HepG2 (cell line): ENCODE data around the gene SUN5. TPM values are rescaled to one million over a fixed set of nuclear protein-coding genes. Genes with fewer than 3 reads are reported as not detected.
A peak's percentile ranks its signal among the peaks of the same experiment; 100 is the strongest.

Experiments used
- BCL6 ChIP-seq: IDR thresholded peaks from 2 replicates; pipeline ENCODE4 v1.6.1; 2016; ENCODE audit warnings: missing genetic modification reagents, missing compliant biosample characterization
- DNMT1 ChIP-seq: sonication (generic); formaldehyde crosslinking; IDR thresholded peaks from 2 replicates; pipeline ENCODE4 v1.5.1; 2020; ENCODE audit warnings: mild to moderate bottlenecking, missing genetic modification reagents
- GABPB1 ChIP-seq: IDR thresholded peaks from 2 replicates; pipeline ENCODE4 v1.6.1; 2016; ENCODE audit warnings: mild to moderate bottlenecking, missing genetic modification reagents, moderate library complexity, missing compliant biosample characterization
- GATAD2A ChIP-seq: IDR thresholded peaks from 2 replicates; pipeline ENCODE4 v1.6.1; 2016
- KLF9 ChIP-seq: IDR thresholded peaks from 2 replicates; pipeline ENCODE4 v1.6.1; 2016; ENCODE audit warnings: low read depth
- MAFF ChIP-seq: IDR thresholded peaks from 2 replicates; pipeline ENCODE4 v1.6.1; 2011; ENCODE audit warnings: low read depth, low read length, improper control_type of control experiment
- RXRA ChIP-seq: sonication (generic); formaldehyde crosslinking; IDR thresholded peaks from 2 replicates; pipeline ENCODE4 v1.5.1; 2020; ENCODE audit warnings: missing genetic modification reagents
- SKI ChIP-seq: fragments of 450-650 bp; IDR thresholded peaks from one replicate; pipeline ENCODE4 v1.6.1; 2018; ENCODE audit warnings: mild to moderate bottlenecking; ENCODE audit not compliant: partially characterized antibody
- SMAD3 ChIP-seq: sonication (generic); formaldehyde crosslinking; IDR thresholded peaks from 2 replicates; pipeline ENCODE4 v1.4.0; 2020; ENCODE audit warnings: missing genetic modification reagents
- SP140L ChIP-seq: sonication (generic); formaldehyde crosslinking; IDR thresholded peaks from 2 replicates; pipeline ENCODE4 v1.4.0; 2020; ENCODE audit warnings: missing genetic modification reagents, borderline replicate concordance
- TAF1 ChIP-seq: sonication (generic); formaldehyde crosslinking; IDR thresholded peaks from 2 replicates; pipeline ENCODE4 v1.4.0; 2020; ENCODE audit warnings: missing genetic modification reagents
- ZNF33A ChIP-seq: sonication (generic); formaldehyde crosslinking; IDR thresholded peaks from 2 replicates; pipeline ENCODE4 v1.5.1; 2020; ENCODE audit warnings: missing genetic modification reagents, mild to moderate bottlenecking, moderate library complexity, borderline replicate concordance
- ZNF615 ChIP-seq: sonication (generic); formaldehyde crosslinking; IDR thresholded peaks from 2 replicates; pipeline ENCODE4 v1.5.0; 2020; ENCODE audit warnings: mild to moderate bottlenecking, missing genetic modification reagents, borderline replicate concordance
- polyA plus RNA-seq, 8 experiments: library from polyadenylated mRNA; depleted of rRNA in 3 of 8; stranded (reverse) in 7 of 8; unstranded in 1 of 8; fragments of >200 nt; fragmentation: Illumina TruSeq in 4 of 8; extraction: Trizol in 4 of 8; gene quantifications; 2 replicates each; pipeline versions ENCODE4 v1.2.1 to v1.2.3, GENCODE V29; 2011 to 2016; ENCODE audit warnings: low read depth in 4 of 8, missing spikeins in 1 of 8, mixed read lengths in 1 of 8; ENCODE audit not compliant: insufficient read depth in 1 of 8
- total RNA-seq, 5 experiments: library from RNA; depleted of rRNA; stranded (reverse); fragments of >200 nt; fragmentation: Illumina TruSeq; extraction: Trizol; gene quantifications; 2 replicates each; pipeline ENCODE4 v1.2.3, GENCODE V29; 2016; ENCODE audit warnings: low read depth in 1 of 5
- TF ChIP-seq, protein P1 (sequence below): IDR thresholded peaks from 2 replicates; pipeline ENCODE4 v1.4.0; 2020; ENCODE audit warnings: mild to moderate bottlenecking, missing genetic modification reagents
- TF ChIP-seq, protein P2 (sequence below): sonication (generic); formaldehyde crosslinking; IDR thresholded peaks from 2 replicates; pipeline ENCODE4 v1.4.0; 2020; ENCODE audit warnings: mild to moderate bottlenecking, missing genetic modification reagents, borderline replicate concordance
- TF ChIP-seq, protein P3 (sequence below): sonication (generic); formaldehyde crosslinking; IDR thresholded peaks from 2 replicates; pipeline ENCODE4 v1.4.0; 2020; ENCODE audit warnings: mild to moderate bottlenecking, missing genetic modification reagents
- TF ChIP-seq, protein P4 (sequence below): sonication (generic); formaldehyde crosslinking; IDR thresholded peaks from 2 replicates; pipeline ENCODE4 v1.4.0; 2020; ENCODE audit warnings: missing genetic modification reagents, borderline replicate concordance

Gene SUN5
- total and polyA plus RNA-seq, 2 of the 13 experiments (the other 11 are each of a cell fraction or from before 2014, with no cell fraction given) = not detected

DNA sequence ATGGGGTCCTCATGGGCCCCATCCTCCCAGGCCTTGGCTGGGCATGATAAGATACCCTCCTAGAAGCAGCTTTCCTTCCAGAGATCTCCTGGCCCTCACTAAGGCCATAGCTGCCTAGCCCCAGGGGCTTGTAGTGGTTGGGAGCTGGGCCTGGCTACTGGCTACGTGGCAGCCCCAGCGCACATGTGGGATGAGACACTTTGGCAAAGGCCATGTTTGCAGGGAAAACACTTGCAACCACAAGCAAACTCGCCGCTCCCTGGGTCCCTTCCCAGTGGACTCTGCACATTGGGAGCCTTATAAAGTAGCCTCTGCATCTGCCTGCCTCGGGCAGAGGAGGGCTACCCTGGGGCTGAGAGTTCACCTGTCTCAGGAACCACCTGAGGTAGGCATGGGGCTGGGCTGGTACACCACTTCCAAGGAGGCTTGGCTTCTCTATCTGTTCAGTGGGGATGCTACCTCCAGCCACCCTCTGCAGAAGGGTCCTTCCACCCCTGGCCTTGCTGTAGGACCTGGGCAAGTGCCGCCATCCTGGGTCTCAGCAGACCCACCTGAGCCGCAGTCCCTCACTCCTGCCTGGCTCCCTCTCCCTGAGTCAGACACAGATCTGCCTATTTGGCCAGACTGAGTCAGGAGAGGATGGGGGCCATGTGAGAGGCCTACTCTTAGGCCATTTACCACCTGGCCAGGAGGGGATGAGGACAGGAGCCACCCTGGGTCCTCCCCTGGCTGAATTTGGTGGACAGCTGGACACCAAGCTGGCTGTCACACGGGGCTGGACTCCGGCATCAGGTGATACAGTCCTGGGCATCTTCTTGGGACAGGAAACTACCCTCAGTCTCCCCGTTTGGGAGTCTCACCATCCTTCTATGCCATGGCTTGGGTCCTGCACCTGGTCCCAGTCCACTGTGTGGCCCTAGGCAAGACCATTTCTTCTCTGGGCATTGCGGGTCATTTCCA lies 3.4 kb upstream of the SUN5 start, which contains the start of gene BPIFB2 (continued):
- TF ChIP-seq, protein P1, sequence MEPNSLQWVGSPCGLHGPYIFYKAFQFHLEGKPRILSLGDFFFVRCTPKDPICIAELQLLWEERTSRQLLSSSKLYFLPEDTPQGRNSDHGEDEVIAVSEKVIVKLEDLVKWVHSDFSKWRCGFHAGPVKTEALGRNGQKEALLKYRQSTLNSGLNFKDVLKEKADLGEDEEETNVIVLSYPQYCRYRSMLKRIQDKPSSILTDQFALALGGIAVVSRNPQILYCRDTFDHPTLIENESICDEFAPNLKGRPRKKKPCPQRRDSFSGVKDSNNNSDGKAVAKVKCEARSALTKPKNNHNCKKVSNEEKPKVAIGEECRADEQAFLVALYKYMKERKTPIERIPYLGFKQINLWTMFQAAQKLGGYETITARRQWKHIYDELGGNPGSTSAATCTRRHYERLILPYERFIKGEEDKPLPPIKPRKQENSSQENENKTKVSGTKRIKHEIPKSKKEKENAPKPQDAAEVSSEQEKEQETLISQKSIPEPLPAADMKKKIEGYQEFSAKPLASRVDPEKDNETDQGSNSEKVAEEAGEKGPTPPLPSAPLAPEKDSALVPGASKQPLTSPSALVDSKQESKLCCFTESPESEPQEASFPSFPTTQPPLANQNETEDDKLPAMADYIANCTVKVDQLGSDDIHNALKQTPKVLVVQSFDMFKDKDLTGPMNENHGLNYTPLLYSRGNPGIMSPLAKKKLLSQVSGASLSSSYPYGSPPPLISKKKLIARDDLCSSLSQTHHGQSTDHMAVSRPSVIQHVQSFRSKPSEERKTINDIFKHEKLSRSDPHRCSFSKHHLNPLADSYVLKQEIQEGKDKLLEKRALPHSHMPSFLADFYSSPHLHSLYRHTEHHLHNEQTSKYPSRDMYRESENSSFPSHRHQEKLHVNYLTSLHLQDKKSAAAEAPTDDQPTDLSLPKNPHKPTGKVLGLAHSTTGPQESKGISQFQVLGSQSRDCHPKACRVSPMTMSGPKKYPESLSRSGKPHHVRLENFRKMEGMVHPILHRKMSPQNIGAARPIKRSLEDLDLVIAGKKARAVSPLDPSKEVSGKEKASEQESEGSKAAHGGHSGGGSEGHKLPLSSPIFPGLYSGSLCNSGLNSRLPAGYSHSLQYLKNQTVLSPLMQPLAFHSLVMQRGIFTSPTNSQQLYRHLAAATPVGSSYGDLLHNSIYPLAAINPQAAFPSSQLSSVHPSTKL (CRISPR knock-in tag) = peak; percentile 91
- TF ChIP-seq SMAD3 (CRISPR knock-in tag) (peak; percentile 84), BCL6 (CRISPR knock-in tag) (peak; percentile 82), DNMT1 (CRISPR knock-in tag) (no peak; the same call in 1 of the 2 replicates), MAFF (0 out of 2 replicates have a peak, but pooled peaks have one; percentile 10), ZNF615 (CRISPR knock-in tag) (peak; percentile 94; the same call in 1 of the 2 replicates), ZNF33A (CRISPR knock-in tag) (no peak), TAF1 (peak; percentile 87), GATAD2A (CRISPR knock-in tag) (peak; percentile 93), SKI (peak; percentile 64), KLF9 (CRISPR knock-in tag) (no peak; the same call in 1 of the 2 replicates), SP140L (no peak; the same call in 1 of the 2 replicates), RXRA (CRISPR knock-in tag) (peak; percentile 93), GABPB1 (CRISPR knock-in tag) (peak; percentile 68)
- TF ChIP-seq, protein P2, sequence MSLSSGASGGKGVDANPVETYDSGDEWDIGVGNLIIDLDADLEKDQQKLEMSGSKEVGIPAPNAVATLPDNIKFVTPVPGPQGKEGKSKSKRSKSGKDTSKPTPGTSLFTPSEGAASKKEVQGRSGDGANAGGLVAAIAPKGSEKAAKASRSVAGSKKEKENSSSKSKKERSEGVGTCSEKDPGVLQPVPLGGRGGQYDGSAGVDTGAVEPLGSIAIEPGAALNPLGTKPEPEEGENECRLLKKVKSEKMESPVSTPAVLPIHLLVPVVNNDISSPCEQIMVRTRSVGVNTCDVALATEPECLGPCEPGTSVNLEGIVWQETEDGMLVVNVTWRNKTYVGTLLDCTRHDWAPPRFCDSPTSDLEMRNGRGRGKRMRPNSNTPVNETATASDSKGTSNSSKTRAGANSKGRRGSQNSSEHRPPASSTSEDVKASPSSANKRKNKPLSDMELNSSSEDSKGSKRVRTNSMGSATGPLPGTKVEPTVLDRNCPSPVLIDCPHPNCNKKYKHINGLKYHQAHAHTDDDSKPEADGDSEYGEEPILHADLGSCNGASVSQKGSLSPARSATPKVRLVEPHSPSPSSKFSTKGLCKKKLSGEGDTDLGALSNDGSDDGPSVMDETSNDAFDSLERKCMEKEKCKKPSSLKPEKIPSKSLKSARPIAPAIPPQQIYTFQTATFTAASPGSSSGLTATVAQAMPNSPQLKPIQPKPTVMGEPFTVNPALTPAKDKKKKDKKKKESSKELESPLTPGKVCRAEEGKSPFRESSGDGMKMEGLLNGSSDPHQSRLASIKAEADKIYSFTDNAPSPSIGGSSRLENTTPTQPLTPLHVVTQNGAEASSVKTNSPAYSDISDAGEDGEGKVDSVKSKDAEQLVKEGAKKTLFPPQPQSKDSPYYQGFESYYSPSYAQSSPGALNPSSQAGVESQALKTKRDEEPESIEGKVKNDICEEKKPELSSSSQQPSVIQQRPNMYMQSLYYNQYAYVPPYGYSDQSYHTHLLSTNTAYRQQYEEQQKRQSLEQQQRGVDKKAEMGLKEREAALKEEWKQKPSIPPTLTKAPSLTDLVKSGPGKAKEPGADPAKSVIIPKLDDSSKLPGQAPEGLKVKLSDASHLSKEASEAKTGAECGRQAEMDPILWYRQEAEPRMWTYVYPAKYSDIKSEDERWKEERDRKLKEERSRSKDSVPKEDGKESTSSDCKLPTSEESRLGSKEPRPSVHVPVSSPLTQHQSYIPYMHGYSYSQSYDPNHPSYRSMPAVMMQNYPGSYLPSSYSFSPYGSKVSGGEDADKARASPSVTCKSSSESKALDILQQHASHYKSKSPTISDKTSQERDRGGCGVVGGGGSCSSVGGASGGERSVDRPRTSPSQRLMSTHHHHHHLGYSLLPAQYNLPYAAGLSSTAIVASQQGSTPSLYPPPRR (CRISPR knock-in tag) = peak; percentile 97
- TF ChIP-seq, protein P3, sequence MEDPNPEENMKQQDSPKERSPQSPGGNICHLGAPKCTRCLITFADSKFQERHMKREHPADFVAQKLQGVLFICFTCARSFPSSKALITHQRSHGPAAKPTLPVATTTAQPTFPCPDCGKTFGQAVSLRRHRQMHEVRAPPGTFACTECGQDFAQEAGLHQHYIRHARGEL (CRISPR knock-in tag) = no peak
- TF ChIP-seq, protein P4, sequence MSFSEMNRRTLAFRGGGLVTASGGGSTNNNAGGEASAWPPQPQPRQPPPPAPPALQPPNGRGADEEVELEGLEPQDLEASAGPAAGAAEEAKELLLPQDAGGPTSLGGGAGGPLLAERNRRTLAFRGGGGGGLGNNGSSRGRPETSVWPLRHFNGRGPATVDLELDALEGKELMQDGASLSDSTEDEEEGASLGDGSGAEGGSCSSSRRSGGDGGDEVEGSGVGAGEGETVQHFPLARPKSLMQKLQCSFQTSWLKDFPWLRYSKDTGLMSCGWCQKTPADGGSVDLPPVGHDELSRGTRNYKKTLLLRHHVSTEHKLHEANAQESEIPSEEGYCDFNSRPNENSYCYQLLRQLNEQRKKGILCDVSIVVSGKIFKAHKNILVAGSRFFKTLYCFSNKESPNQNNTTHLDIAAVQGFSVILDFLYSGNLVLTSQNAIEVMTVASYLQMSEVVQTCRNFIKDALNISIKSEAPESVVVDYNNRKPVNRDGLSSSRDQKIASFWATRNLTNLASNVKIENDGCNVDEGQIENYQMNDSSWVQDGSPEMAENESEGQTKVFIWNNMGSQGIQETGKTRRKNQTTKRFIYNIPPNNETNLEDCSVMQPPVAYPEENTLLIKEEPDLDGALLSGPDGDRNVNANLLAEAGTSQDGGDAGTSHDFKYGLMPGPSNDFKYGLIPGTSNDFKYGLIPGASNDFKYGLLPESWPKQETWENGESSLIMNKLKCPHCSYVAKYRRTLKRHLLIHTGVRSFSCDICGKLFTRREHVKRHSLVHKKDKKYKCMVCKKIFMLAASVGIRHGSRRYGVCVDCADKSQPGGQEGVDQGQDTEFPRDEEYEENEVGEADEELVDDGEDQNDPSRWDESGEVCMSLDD (CRISPR knock-in tag) = no peak; the same call in 1 of the 2 replicates
